Measurements from ENCODE around the gene CTBP2. TPM values are rescaled to one million over a fixed set of nuclear protein-coding genes. Genes with fewer than 3 reads are reported as not detected.

The CTBP2 gene
- total RNA-seq, 1 experiment from 2014 or later: 75.4 TPM

GRCh38 chr10:125140151-125140550 lies 20.2 kb downstream of the CTBP2 start:
- DNase-seq (ENCODE audit: low read depth in 1 of 2, low spot score in 2 of 2): no peak
- peaks cover 4% of the 10 kb centered on the region for H3K4me1 ChIP-seq (replicated peaks)
- no peak overlapping the region for H3K4me3 ChIP-seq
- H3K27ac ChIP-seq: no peak overlapping the region
- H3K36me3 ChIP-seq: peaks cover 41% of the 10 kb centered on the region
- H3K9me3 ChIP-seq (replicated peaks): no peaks in the 10 kb centered on the region
- no peaks in the 10 kb centered on the region for H3K27me3 ChIP-seq (replicated peaks)

- Histone ChIP-seq H3K36me3 (peaks cover 53% of the 10 kb centered on the region), H3K4me1 (replicated peaks) (no peaks in the 10 kb centered on the region), H3K9me3 (replicated peaks) (no peaks in the 10 kb centered on the region), H3K27me3 (replicated peaks) (no peaks in the 10 kb centered on the region), H3K27ac (no peak overlapping the region), H3K4me3 (no peak overlapping the region)
- no peak for DNase-seq (ENCODE audit: low read depth in 1 of 2, low spot score in 2 of 2)
These were observed 22.5 kb downstream of the CTBP2 start for GRCh38 chr10:125137601-125138438.

GRCh38 chr10:125136087-125136486 lies 24.3 kb downstream of the CTBP2 start:
- Histone ChIP-seq H3K36me3 (peaks cover 68% of the 10 kb centered on the region), H3K9me3 (replicated peaks) (no peaks in the 10 kb centered on the region), H3K4me3 (no peak overlapping the region), H3K27me3 (replicated peaks) (no peaks in the 10 kb centered on the region), H3K4me1 (replicated peaks) (no peaks in the 10 kb centered on the region), H3K27ac (no peak overlapping the region)
- DNase-seq (ENCODE audit: low read depth in 1 of 2, low spot score in 2 of 2): no peak

- H3K27ac ChIP-seq: no peak overlapping the region
- peaks cover 70% of the 10 kb centered on the region for H3K36me3 ChIP-seq
- no peaks in the 10 kb centered on the region for H3K27me3 ChIP-seq (replicated peaks)
- no peak for DNase-seq (ENCODE audit: low read depth in 1 of 2, low spot score in 2 of 2)
- no peaks in the 10 kb centered on the region for H3K4me1 ChIP-seq (replicated peaks)
- H3K4me3 ChIP-seq: no peak overlapping the region
- no peaks in the 10 kb centered on the region for H3K9me3 ChIP-seq (replicated peaks)
These were observed 24.7 kb downstream of the CTBP2 start for GRCh38 chr10:125135771-125136035.

- no peak for DNase-seq (ENCODE audit: low read depth in 1 of 2, low spot score in 2 of 2)
- H3K27ac ChIP-seq: no peak overlapping the region
- H3K9me3 ChIP-seq (replicated peaks): no peaks in the 10 kb centered on the region
- peaks cover 75% of the 10 kb centered on the region for H3K36me3 ChIP-seq
- no peaks in the 10 kb centered on the region for H3K27me3 ChIP-seq (replicated peaks)
- no peak overlapping the region for H3K4me3 ChIP-seq
- H3K4me1 ChIP-seq (replicated peaks): no peaks in the 10 kb centered on the region
These were observed 25.2 kb downstream of the CTBP2 start for GRCh38 chr10:125134916-125135770.

GRCh38 chr10:125134483-125134848 lies 25.9 kb downstream of the CTBP2 start:
- peaks cover 79% of the 10 kb centered on the region for H3K36me3 ChIP-seq
- H3K4me3 ChIP-seq: no peak overlapping the region
- no peaks in the 10 kb centered on the region for H3K27me3 ChIP-seq (replicated peaks)
- no peaks in the 10 kb centered on the region for H3K4me1 ChIP-seq (replicated peaks)
- no peak for DNase-seq (ENCODE audit: low read depth in 1 of 2, low spot score in 2 of 2)
- no peak overlapping the region for H3K27ac ChIP-seq
- no peaks in the 10 kb centered on the region for H3K9me3 ChIP-seq (replicated peaks)

GRCh38 chr10:125133696-125134482 lies 26.5 kb downstream of the CTBP2 start:
- H3K27ac ChIP-seq: no peak overlapping the region
- H3K4me3 ChIP-seq: no peak overlapping the region
- no peak for DNase-seq (ENCODE audit: low read depth in 1 of 2, low spot score in 2 of 2)
- H3K36me3 ChIP-seq: peaks cover 84% of the 10 kb centered on the region
- H3K27me3 ChIP-seq (replicated peaks): no peaks in the 10 kb centered on the region
- no peaks in the 10 kb centered on the region for H3K4me1 ChIP-seq (replicated peaks)
- H3K9me3 ChIP-seq (replicated peaks): no peaks in the 10 kb centered on the region

- Histone ChIP-seq H3K27me3 (replicated peaks) (no peaks in the 10 kb centered on the region), H3K9me3 (replicated peaks) (no peaks in the 10 kb centered on the region), H3K36me3 (peaks cover 81% of the 10 kb centered on the region), H3K27ac (no peak overlapping the region), H3K4me3 (no peak overlapping the region), H3K4me1 (replicated peaks) (no peaks in the 10 kb centered on the region)
- DNase-seq (ENCODE audit: low read depth in 1 of 2, low spot score in 2 of 2): no peak
These were observed 28.0 kb downstream of the CTBP2 start for GRCh38 chr10:125132344-125132743.

- Histone ChIP-seq H3K4me3 (no peak overlapping the region), H3K36me3 (peaks cover 69% of the 10 kb centered on the region), H3K9me3 (replicated peaks) (no peaks in the 10 kb centered on the region), H3K27me3 (replicated peaks) (no peaks in the 10 kb centered on the region), H3K4me1 (replicated peaks) (no peaks in the 10 kb centered on the region), H3K27ac (no peak overlapping the region)
- DNase-seq (ENCODE audit: low read depth in 1 of 2, low spot score in 2 of 2): no peak
These were observed 29.4 kb downstream of the CTBP2 start for GRCh38 chr10:125130916-125131315.

GRCh38 chr10:125130260-125130659 lies 30.1 kb downstream of the CTBP2 start:
- Histone ChIP-seq H3K27ac (no peak overlapping the region), H3K27me3 (replicated peaks) (no peaks in the 10 kb centered on the region), H3K36me3 (peaks cover 66% of the 10 kb centered on the region)

GRCh38 chr10:125129076-125129458 lies 31.3 kb downstream of the CTBP2 start:
- Histone ChIP-seq H3K9me3 (replicated peaks) (no peaks in the 10 kb centered on the region), H3K4me3 (no peak overlapping the region), H3K27me3 (replicated peaks) (no peaks in the 10 kb centered on the region), H3K27ac (no peak overlapping the region), H3K4me1 (replicated peaks) (peaks cover 4% of the 10 kb centered on the region), H3K36me3 (peaks cover 65% of the 10 kb centered on the region)
- DNase-seq (ENCODE audit: low read depth in 1 of 2, low spot score in 2 of 2): no peak

More at GRCh38 chr10:125130260-125130659, 30.1 kb downstream of the CTBP2 start:
- H3K4me1 ChIP-seq (replicated peaks): no peaks in the 10 kb centered on the region
- no peak for DNase-seq (ENCODE audit: low read depth in 1 of 2, low spot score in 2 of 2)
- H3K9me3 ChIP-seq (replicated peaks): no peaks in the 10 kb centered on the region
- H3K4me3 ChIP-seq: no peak overlapping the region

GRCh38 chr10:125128397-125129075 lies 31.8 kb downstream of the CTBP2 start:
- no peaks in the 10 kb centered on the region for H3K9me3 ChIP-seq (replicated peaks)
- no peak overlapping the region for H3K4me3 ChIP-seq
- no peak overlapping the region for H3K27ac ChIP-seq
- H3K27me3 ChIP-seq (replicated peaks): no peaks in the 10 kb centered on the region
- no peak for DNase-seq (ENCODE audit: low read depth in 1 of 2, low spot score in 2 of 2)
- H3K36me3 ChIP-seq: peaks cover 60% of the 10 kb centered on the region
- peaks cover 9% of the 10 kb centered on the region for H3K4me1 ChIP-seq (replicated peaks)

- H3K9me3 ChIP-seq (replicated peaks): no peaks in the 10 kb centered on the region
- H3K4me1 ChIP-seq (replicated peaks): peaks cover 12% of the 10 kb centered on the region
- no peak for DNase-seq (ENCODE audit: low read depth in 1 of 2, low spot score in 2 of 2)
- H3K27me3 ChIP-seq (replicated peaks): no peaks in the 10 kb centered on the region
- H3K36me3 ChIP-seq: peaks cover 58% of the 10 kb centered on the region
- no peak overlapping the region for H3K4me3 ChIP-seq
- no peak overlapping the region for H3K27ac ChIP-seq
These were observed 32.4 kb downstream of the CTBP2 start for GRCh38 chr10:125127986-125128385.
